ENCODE measurements around the gene RDM1.
A peak's percentile ranks its signal among the peaks of the same experiment; 100 is the strongest.

Gene RDM1

GRCh38 chr17:35889241-35889640 lies 41.3 kb downstream of the RDM1 start:
- TF ChIP-seq EZH2 (IDR thresholded peaks at IDR 0.05; ENCODE audit: borderline replicate concordance, low read length), result no peak
- TF ChIP-seq CTCF (IDR thresholded peaks at IDR 0.05; ENCODE audit: low read length), result no peak
- no peaks in the 10 kb centered on the region for H3K9me2 ChIP-seq (ENCODE audit: low read depth, low read length)
- H2AFZ ChIP-seq (ENCODE audit: low read length), result no peak overlapping the region
- H3K27me3 ChIP-seq (ENCODE audit: insufficient read depth, low read length), result no peaks in the 10 kb centered on the region
- no peak overlapping the region for H3K27ac ChIP-seq (ENCODE audit: low read depth, low read length, poor library complexity, severe bottlenecking)
- H3K9me3 ChIP-seq (ENCODE audit: low read length), result no peaks in the 10 kb centered on the region
- H4K20me1 ChIP-seq (ENCODE audit: insufficient read depth, low read length), result no peaks in the 10 kb centered on the region
- H3K4me3 ChIP-seq (ENCODE audit: low read depth, low read length, poor library complexity, severe bottlenecking), result no peak overlapping the region
- H3K9ac ChIP-seq (ENCODE audit: low read length), result no peak overlapping the region
- H3K4me1 ChIP-seq (ENCODE audit: insufficient read depth, low read length, severe bottlenecking), result no peaks in the 10 kb centered on the region
- H3K79me2 ChIP-seq (ENCODE audit: insufficient read depth, low read length), result no peaks in the 10 kb centered on the region
- H3K4me2 ChIP-seq (ENCODE audit: low read length), result no peak overlapping the region
- no peaks in the 10 kb centered on the region for H3K36me3 ChIP-seq (ENCODE audit: insufficient read depth, low read length)
- no peaks in the 10 kb centered on the region for H3F3A ChIP-seq (ENCODE audit: insufficient read depth, low read length)

GRCh38 chr17:35879773-35880654 lies 50.6 kb downstream of the RDM1 start, which contains the start of gene CCL5:
CCL5 (minus strand) TSS chr17:35880360.
- Histone ChIP-seq H2AFZ (ENCODE audit: low read length) (no peak within 1 kb of the TSS), H3K27ac (ENCODE audit: low read depth, low read length, poor library complexity, severe bottlenecking) (no peak within 1 kb of the TSS), H3F3A (ENCODE audit: insufficient read depth, low read length) (no peaks in the 10 kb centered on the region), H3K9me2 (ENCODE audit: low read depth, low read length) (no peaks in the 10 kb centered on the region), H3K9ac (ENCODE audit: low read length) (no peak within 1 kb of the TSS), H3K79me2 (ENCODE audit: insufficient read depth, low read length) (no peaks in the 10 kb centered on the region), H3K4me3 (ENCODE audit: low read depth, low read length, poor library complexity, severe bottlenecking) (peak within 1 kb of the TSS; percentile 21), H4K20me1 (ENCODE audit: insufficient read depth, low read length) (no peaks in the 10 kb centered on the region), H3K27me3 (ENCODE audit: insufficient read depth, low read length) (no peaks in the 10 kb centered on the region), H3K36me3 (ENCODE audit: insufficient read depth, low read length) (no peaks in the 10 kb centered on the region), H3K4me1 (ENCODE audit: insufficient read depth, low read length, severe bottlenecking) (peaks cover 22% of the 10 kb centered on the region), H3K4me2 (ENCODE audit: low read length) (peak within 1 kb of the TSS; percentile 45), H3K9me3 (ENCODE audit: low read length) (no peaks in the 10 kb centered on the region)
- TF ChIP-seq CTCF (IDR thresholded peaks at IDR 0.05; ENCODE audit: low read length) (no peak), EZH2 (IDR thresholded peaks at IDR 0.05; ENCODE audit: borderline replicate concordance, low read length) (no peak)

GRCh38 chr17:35878361-35878760 lies 52.2 kb downstream of the RDM1 start:
- no peak for TF ChIP-seq EZH2 (IDR thresholded peaks at IDR 0.05; ENCODE audit: borderline replicate concordance, low read length)
- TF ChIP-seq CTCF (IDR thresholded peaks at IDR 0.05; ENCODE audit: low read length), result no peak
- H3K27ac ChIP-seq (ENCODE audit: low read depth, low read length, poor library complexity, severe bottlenecking), result no peak overlapping the region
- no peaks in the 10 kb centered on the region for H4K20me1 ChIP-seq (ENCODE audit: insufficient read depth, low read length)
- no peaks in the 10 kb centered on the region for H3K27me3 ChIP-seq (ENCODE audit: insufficient read depth, low read length)
- no peaks in the 10 kb centered on the region for H3F3A ChIP-seq (ENCODE audit: insufficient read depth, low read length)
- H3K36me3 ChIP-seq (ENCODE audit: insufficient read depth, low read length), result no peaks in the 10 kb centered on the region
- H3K79me2 ChIP-seq (ENCODE audit: insufficient read depth, low read length), result no peaks in the 10 kb centered on the region
- no peak overlapping the region for H3K9ac ChIP-seq (ENCODE audit: low read length)
- no peak overlapping the region for H2AFZ ChIP-seq (ENCODE audit: low read length)
- peaks cover 22% of the 10 kb centered on the region for H3K4me1 ChIP-seq (ENCODE audit: insufficient read depth, low read length, severe bottlenecking)
- no peaks in the 10 kb centered on the region for H3K9me3 ChIP-seq (ENCODE audit: low read length)
- no peaks in the 10 kb centered on the region for H3K9me2 ChIP-seq (ENCODE audit: low read depth, low read length)
- no peak overlapping the region for H3K4me2 ChIP-seq (ENCODE audit: low read length)
- H3K4me3 ChIP-seq (ENCODE audit: low read depth, low read length, poor library complexity, severe bottlenecking), result no peak overlapping the region

All from OCI-LY1 (cell line).